Small intestine (tissue), 7 donors: ENCODE data around the gene MCTP1. TPM values are rescaled to one million over a fixed set of nuclear protein-coding genes. Genes with fewer than 3 reads are reported as not detected.

Experiments
- DNase-seq, 2 donors: peaks; one replicate each; pipeline versions ENCODE4 v3.0.0 to v3.0.0-alpha.2; 2013
- FAIRE-seq: peaks from 2 replicates; lab custom pipeline; 2012; peaks lifted over from hg19 to GRCh38; lab: Jason Lieb, UNC
- H3K27ac ChIP-seq, 3 donors: one replicate each; pipeline ENCODE4 v1.5.1; 2013; ENCODE audit warnings: low read length in 2 of 3, mild to moderate bottlenecking in 2 of 3, control low read depth in 1 of 3, inconsistent platforms in 1 of 3, low read depth in 1 of 3, moderate library complexity in 1 of 3
- H3K27me3 ChIP-seq, 3 donors: one replicate each; pipeline ENCODE4 v1.6.1; 2013; ENCODE audit warnings: low read length in 3 of 3, inconsistent platforms in 1 of 3; ENCODE audit not compliant: control insufficient read depth in 3 of 3, insufficient read depth in 3 of 3
- H3K36me3 ChIP-seq, 3 donors: one replicate each; pipeline ENCODE4 v1.6.1; 2013; ENCODE audit warnings: low read length in 3 of 3, inconsistent platforms in 1 of 3, low read depth in 1 of 3, mild to moderate bottlenecking in 1 of 3, moderate library complexity in 1 of 3; ENCODE audit not compliant: control insufficient read depth in 3 of 3, insufficient read depth in 2 of 3
- H3K4me1 ChIP-seq, 3 donors: one replicate each; pipeline ENCODE4 v1.6.1; 2013; ENCODE audit warnings: low read length in 2 of 3, inconsistent platforms in 1 of 3, low read depth in 1 of 3, mild to moderate bottlenecking in 1 of 3, moderate library complexity in 1 of 3; ENCODE audit not compliant: control insufficient read depth in 3 of 3, insufficient read depth in 2 of 3
- H3K4me3 ChIP-seq, 3 donors: one replicate each; pipeline ENCODE4 v1.5.1; 2013; ENCODE audit warnings: low read length in 3 of 3, control low read depth in 1 of 3, inconsistent platforms in 1 of 3, low read depth in 1 of 3, mild to moderate bottlenecking in 1 of 3, moderate library complexity in 1 of 3
- H3K9me3 ChIP-seq, 2 donors: one replicate each; pipeline ENCODE4 v1.6.1; 2013; ENCODE audit warnings: low read depth in 1 of 2, low read length in 1 of 2; ENCODE audit not compliant: control insufficient read depth in 2 of 2, insufficient read depth in 1 of 2
- WGBS, 3 donors: extraction: QIAGEN DNeasy Blood & Tissue Kit; methylation state at CpG; one replicate each; pipeline ENCODE4 v1.1.7; 2013; 5-methylcytosine and 5-hydroxymethylcytosine counted together
- polyA plus RNA-seq, 4 donors: library from polyadenylated mRNA; stranded (reverse) in 3 of 4; unstranded in 1 of 4; fragments of 200-250 nt in 3 of 4; fragments of 120-200 nt in 1 of 4; gene quantifications; one replicate each; pipeline versions ENCODE4 v1.2.1 to v1.2.3, GENCODE V29; 2013
- donor health status: healthy with polysubstance abuse.
- donor health status: control.
- donor health status: control.
- donor health status: Bipolar disorder and iron deficiency.
- donor health status: healthy.

The MCTP1 gene
- polyA plus RNA-seq, 4 donors = 0.22 to 6.1 (median 2.3) TPM

DNA sequence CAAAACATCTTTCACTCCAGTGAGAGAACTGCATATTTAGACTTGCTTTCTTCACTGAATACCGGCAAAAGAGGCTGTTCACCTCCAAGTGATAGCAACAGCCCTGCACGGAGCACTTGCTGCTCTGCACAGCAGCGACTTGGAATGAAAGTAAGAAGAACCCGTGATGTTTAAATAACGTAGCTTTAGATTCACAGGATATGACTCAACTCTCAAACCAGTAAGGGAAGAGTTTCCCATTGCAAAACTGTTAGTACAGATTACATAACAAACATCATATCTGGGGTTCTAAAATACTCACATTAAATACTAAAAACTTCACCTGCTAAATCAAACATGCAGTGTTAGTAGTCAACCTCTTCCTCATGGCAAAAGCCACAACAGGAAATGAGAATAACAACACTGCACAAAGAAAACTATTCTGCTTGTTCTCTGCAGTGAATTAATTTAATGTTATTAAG, 203.4 kb downstream of the MCTP1 start:
- Histone ChIP-seq H3K36me3 (no peaks in the 10 kb centered on the region), H3K4me1 (no peaks in the 10 kb centered on the region), H3K9me3 (no peaks in the 10 kb centered on the region), H3K4me3 (peak overlapping the region in 1 of 3 donors; percentile 1), H3K27ac (peak overlapping the region in 1 of 3 donors; percentile 67), H3K27me3 (no peaks in the 10 kb centered on the region)
- DNase-seq (peak in 1 of 2 donors; percentile 26), FAIRE-seq (no peak)
- 10 to 30% (median 19%) methylated on average over 5 of the region's 5 CpGs for WGBS, 3 donors

DNA sequence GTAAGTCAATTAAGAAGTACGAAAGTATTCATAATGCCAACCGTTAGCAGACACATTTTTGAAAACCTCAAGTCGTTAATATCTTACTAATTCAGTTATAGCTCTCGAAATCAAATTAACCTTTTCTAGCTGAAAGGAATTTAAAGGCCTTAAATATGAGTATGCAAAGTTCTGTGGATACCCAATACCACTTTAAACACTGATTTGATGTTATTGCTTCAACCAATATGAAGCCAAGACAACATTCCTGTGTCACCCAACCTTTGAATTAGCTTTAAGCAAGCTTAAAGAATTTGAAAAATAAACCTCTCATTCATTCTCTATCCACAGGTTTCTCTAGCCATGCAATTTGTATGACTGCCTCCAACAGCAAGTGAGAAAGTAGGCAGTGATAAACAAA, 204.5 kb downstream of the MCTP1 start:
- Histone ChIP-seq H3K27ac (no peak overlapping the region), H3K27me3 (no peaks in the 10 kb centered on the region), H3K36me3 (no peaks in the 10 kb centered on the region), H3K4me3 (no peak overlapping the region), H3K4me1 (no peaks in the 10 kb centered on the region), H3K9me3 (no peaks in the 10 kb centered on the region)
- DNase-seq = no peak
- FAIRE-seq = no peak
- WGBS, 3 donors = 59 to 75% (median 60%) methylated on average over 4 of the region's 4 CpGs

DNA sequence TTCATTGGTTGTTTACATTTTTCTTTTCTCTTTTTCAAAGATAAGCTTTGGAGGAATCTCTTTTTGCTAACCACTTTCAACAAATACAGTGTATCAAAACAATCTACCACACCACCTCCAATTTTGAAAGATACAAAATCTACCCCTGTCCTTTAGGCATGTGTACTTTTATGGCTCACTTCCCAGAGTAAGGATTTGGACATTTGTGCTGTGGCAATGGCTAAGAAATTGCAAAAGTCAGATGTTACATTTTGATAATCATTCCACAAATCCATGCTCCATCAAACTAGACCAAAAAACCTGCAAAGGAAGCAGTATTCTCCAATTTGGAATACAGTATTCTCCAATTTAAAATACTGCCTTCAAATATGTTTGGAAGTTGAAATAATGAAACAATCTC, 204.9 kb downstream of the MCTP1 start:
- Histone ChIP-seq H3K27me3 (no peaks in the 10 kb centered on the region), H3K36me3 (no peaks in the 10 kb centered on the region), H3K9me3 (no peaks in the 10 kb centered on the region), H3K4me3 (no peak overlapping the region), H3K4me1 (no peaks in the 10 kb centered on the region), H3K27ac (no peak overlapping the region)
- no peak for FAIRE-seq
- DNase-seq = no peak

DNA sequence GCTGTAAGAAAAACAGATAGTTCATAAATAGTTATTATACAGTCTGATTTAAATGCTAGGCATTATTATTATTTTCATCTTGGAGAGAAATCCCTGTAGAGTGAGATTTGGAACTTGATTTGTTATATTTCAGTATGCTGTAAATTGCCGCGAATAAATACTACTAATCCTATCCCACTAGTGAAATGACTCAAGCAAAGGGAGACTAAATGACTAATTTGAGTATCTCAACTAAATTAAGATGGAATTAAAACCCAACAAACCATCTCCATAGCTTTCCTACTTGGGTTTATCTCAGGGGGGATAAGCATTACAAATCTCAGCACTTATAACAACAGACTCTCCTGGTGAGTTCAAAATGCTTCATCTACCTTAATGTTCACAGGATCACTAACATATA, 206.0 kb downstream of the MCTP1 start:
- Histone ChIP-seq H3K4me1 (no peaks in the 10 kb centered on the region), H3K36me3 (no peaks in the 10 kb centered on the region), H3K27ac (no peak overlapping the region), H3K9me3 (no peaks in the 10 kb centered on the region), H3K27me3 (no peaks in the 10 kb centered on the region), H3K4me3 (no peak overlapping the region)
- WGBS, 3 donors = 75 to 95% (median 92%) methylated on average over 2 of the region's 2 CpGs
- FAIRE-seq (no peak), DNase-seq (no peak)

DNA sequence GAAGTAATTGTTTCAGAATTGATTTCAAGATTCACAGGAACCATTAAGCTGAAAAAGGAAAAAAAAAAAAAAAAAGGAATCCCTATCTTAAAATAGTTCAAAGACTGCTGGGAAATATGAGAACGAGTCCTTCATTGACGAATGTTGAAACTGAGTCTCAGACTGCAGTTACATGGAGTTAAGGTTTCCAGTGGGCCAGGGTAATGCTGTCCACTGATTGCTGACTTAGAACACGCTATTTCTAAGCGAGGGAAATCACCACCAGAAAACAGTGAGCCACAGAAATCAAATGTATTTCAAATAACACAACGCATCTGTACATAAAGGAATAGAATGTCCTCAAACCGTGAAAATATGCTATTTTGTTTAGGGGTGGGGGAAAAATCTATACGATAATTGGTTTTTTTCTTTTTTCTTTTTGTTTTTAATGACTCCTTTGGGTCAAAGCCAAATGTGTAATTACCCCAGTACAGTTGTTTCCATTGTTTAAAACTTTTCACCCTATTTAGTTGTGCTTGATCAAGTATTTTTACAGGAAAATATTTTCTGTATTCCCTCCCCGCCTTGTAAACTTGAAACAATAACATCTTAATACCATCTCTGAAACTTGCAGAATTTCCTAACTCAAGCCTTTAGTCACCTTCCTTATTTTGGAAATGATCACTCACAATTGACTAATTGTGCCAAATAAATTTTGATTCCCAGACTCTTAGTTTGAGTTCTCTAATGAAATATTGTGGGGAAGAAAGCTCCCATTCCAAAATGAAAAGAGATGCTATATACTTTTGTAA, 208.3 kb downstream of the MCTP1 start:
- Histone ChIP-seq H3K9me3 (no peaks in the 10 kb centered on the region), H3K4me3 (no peak overlapping the region), H3K4me1 (no peaks in the 10 kb centered on the region), H3K27me3 (no peaks in the 10 kb centered on the region), H3K36me3 (no peaks in the 10 kb centered on the region), H3K27ac (peak overlapping the region in 1 of 3 donors; percentile 54)
- DNase-seq (no peak), FAIRE-seq (no peak)
- WGBS, 3 donors = 65 to 83% (median 75%) methylated on average over 8 of the region's 8 CpGs

DNA sequence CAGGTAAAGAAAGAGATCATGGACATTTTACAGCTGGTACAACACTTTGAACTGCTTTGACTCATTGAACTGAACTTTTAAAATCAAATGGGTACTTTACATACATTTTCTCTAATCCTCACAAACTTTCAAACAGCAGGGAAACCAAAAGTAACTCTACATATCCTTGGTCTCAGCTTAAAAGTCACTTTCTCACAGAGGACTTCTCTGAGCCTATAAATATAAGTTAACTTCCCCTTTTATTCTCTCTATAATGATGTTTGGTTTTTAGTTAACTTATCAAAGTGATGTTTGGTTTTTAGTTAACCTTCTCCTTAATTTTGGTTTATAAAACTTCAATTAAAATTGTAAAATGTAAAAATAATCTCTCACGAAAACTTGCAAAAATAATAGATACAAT, 209.8 kb downstream of the MCTP1 start:
- H3K36me3 ChIP-seq = no peaks in the 10 kb centered on the region
- no peaks in the 10 kb centered on the region for H3K4me1 ChIP-seq
- no peak overlapping the region for H3K27ac ChIP-seq
- H3K4me3 ChIP-seq = no peak overlapping the region
- no peaks in the 10 kb centered on the region for H3K27me3 ChIP-seq
- DNase-seq (no peak), FAIRE-seq (peak; percentile 10)
- 87 to 91% (median 88%) methylated on average over 1 of the region's 1 CpG for WGBS, 3 donors
- H3K9me3 ChIP-seq = no peaks in the 10 kb centered on the region

DNA sequence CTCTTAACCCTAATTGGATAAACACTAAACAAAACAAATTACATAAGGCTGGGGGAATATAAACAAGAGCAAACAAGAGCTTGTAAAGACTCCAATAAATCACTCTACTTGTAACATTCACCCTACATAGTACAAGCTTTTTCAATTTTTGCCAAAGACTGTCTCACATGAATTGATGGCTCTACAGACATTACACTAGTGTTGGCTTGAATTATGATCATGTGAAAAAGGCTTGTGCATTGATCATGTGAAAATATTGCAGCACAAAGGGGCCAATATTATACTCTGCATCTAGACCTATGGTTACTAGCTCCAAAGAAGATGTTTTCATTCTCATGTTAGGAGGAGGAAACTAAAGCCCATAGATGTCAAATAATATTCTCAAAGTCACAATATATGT, 212.6 kb downstream of the MCTP1 start:
- DNase-seq = no peak
- H3K9me3 ChIP-seq = no peaks in the 10 kb centered on the region
- no peak overlapping the region for H3K4me3 ChIP-seq
- no peak for FAIRE-seq
- H3K27me3 ChIP-seq = no peaks in the 10 kb centered on the region
- H3K36me3 ChIP-seq = no peaks in the 10 kb centered on the region
- no peaks in the 10 kb centered on the region for H3K4me1 ChIP-seq
- no peak overlapping the region for H3K27ac ChIP-seq

DNA sequence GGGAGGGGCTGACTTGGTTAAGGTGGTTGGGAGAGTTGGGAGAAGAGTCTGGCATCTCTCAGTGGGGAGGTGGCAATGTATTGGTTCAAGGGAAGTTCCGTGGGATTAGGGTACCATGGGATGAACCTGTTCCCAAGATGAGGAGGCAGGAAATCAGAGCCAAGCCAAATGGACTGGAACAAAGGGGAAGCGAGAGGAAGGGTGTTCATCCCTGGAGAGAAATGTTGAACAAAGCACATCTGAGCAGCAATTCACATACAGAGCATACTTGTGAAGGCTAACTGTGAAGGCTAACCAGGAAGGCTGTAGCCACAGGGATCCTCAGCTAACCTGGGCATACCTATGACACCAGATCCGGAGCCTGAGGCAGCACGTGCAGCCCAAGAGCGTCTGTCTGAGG, 214.0 kb downstream of the MCTP1 start:
- Histone ChIP-seq H3K9me3 (no peaks in the 10 kb centered on the region), H3K27ac (no peak overlapping the region), H3K4me3 (no peak overlapping the region), H3K36me3 (no peaks in the 10 kb centered on the region), H3K27me3 (no peaks in the 10 kb centered on the region), H3K4me1 (no peaks in the 10 kb centered on the region)
- 74 to 86% (median 79%) methylated on average over 5 of the region's 5 CpGs for WGBS, 3 donors
- no peak for DNase-seq
- no peak for FAIRE-seq

DNA sequence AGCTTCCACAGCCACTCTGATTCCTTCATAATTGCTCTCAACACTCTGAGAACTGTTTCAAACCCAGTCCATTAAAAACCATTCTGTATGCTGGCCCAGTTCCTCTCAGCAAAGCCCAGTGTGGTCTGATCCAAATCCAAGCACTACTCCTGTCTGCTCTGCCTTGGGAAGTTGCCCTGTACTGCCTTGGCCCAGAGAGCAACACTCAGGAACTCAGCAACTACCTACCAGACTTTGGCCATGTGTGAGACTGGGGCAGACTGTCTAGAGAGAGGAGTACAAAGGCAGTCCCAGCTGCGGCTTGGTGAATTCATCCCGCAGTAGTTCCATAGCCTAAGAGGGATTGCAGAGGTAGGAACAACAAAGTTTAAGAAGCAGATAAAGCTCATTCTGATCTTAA, 214.4 kb downstream of the MCTP1 start:
- H3K4me1 ChIP-seq = no peaks in the 10 kb centered on the region
- no peaks in the 10 kb centered on the region for H3K36me3 ChIP-seq
- no peak overlapping the region for H3K4me3 ChIP-seq
- no peak for FAIRE-seq
- no peak overlapping the region for H3K27ac ChIP-seq
- no peaks in the 10 kb centered on the region for H3K27me3 ChIP-seq
- no peaks in the 10 kb centered on the region for H3K9me3 ChIP-seq
- DNase-seq = no peak
- 88 to 93% (median 91%) methylated on average over 2 of the region's 2 CpGs for WGBS, 3 donors
